ENCODE results near the gene TRPM1. TPM values are rescaled to one million over a fixed set of nuclear protein-coding genes. Genes with fewer than 3 reads are reported as not detected.

The TRPM1 gene
- total and polyA plus RNA-seq, 9 of the 15 experiments (the other 6 are each of a cell fraction or from before 2014, with no cell fraction given) = 0.01 to 0.06 (median 0.03) TPM; not detected in 5

DNA sequence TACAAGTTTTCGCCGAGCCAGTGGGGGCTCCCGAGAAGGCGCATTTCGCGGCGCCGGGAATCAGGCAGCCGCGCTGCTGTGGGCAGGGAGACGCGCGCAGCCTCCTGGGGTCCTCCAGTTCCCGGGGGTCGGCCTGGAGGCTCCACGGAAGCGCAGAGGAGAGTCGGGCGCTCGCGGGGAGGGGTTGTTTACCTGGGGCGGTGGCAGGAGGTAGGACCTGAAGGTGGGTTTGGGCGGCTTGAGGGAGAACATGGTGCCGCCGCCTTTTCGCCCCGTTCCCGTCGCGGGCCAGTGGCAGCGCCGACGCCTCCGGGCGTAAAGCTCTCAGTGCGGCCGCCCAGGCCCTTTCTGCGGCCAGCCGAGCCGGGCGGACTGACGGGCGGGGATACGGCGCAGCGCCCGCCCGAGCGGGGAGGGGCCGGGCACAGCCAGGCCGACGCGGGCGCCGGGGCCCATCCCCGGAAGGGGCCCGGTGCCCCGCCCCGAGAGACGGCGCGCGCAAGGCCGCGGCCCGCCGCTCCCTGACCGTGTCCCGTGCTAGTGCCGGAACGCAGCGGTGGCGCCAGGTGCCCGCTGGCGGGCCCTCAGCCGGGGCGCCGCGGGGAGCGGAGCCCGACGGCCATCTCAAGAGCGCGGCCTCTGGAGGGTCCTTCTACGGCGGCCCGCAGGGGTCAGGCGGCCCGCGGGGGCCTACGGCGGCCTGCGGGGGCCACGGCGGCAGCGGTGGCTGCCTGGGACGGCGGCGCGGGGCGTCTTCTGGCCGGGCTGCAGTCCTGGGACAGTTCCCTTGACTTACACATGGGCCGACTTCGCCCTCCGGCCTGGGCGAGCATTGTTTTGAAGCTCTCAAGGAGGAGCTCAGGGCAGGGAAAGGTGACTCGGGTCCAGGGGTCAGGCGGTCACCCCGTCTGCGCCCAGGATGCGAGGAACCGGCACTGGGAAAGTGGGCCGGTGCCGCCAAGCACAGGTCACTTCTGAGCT is 110.0 kb downstream of the TRPM1 start, which contains the start of gene MTMR10 (continued):
- TF ChIP-seq, protein P1, sequence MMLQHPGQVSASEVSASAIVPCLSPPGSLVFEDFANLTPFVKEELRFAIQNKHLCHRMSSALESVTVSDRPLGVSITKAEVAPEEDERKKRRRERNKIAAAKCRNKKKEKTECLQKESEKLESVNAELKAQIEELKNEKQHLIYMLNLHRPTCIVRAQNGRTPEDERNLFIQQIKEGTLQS (IDR thresholded peaks at IDR 0.05) = no peak
- TF ChIP-seq, protein P1 (CRISPR knock-in tag; conservative IDR thresholded peaks at IDR 0.05) = no peak
- TF ChIP-seq HLTF (IDR thresholded peaks at IDR 0.05) (no peak), HDAC8 (tag; IDR thresholded peaks at IDR 0.05) (peak; percentile 58; the same call in 1 of the 2 replicates)
- TF ChIP-seq, protein P2, sequence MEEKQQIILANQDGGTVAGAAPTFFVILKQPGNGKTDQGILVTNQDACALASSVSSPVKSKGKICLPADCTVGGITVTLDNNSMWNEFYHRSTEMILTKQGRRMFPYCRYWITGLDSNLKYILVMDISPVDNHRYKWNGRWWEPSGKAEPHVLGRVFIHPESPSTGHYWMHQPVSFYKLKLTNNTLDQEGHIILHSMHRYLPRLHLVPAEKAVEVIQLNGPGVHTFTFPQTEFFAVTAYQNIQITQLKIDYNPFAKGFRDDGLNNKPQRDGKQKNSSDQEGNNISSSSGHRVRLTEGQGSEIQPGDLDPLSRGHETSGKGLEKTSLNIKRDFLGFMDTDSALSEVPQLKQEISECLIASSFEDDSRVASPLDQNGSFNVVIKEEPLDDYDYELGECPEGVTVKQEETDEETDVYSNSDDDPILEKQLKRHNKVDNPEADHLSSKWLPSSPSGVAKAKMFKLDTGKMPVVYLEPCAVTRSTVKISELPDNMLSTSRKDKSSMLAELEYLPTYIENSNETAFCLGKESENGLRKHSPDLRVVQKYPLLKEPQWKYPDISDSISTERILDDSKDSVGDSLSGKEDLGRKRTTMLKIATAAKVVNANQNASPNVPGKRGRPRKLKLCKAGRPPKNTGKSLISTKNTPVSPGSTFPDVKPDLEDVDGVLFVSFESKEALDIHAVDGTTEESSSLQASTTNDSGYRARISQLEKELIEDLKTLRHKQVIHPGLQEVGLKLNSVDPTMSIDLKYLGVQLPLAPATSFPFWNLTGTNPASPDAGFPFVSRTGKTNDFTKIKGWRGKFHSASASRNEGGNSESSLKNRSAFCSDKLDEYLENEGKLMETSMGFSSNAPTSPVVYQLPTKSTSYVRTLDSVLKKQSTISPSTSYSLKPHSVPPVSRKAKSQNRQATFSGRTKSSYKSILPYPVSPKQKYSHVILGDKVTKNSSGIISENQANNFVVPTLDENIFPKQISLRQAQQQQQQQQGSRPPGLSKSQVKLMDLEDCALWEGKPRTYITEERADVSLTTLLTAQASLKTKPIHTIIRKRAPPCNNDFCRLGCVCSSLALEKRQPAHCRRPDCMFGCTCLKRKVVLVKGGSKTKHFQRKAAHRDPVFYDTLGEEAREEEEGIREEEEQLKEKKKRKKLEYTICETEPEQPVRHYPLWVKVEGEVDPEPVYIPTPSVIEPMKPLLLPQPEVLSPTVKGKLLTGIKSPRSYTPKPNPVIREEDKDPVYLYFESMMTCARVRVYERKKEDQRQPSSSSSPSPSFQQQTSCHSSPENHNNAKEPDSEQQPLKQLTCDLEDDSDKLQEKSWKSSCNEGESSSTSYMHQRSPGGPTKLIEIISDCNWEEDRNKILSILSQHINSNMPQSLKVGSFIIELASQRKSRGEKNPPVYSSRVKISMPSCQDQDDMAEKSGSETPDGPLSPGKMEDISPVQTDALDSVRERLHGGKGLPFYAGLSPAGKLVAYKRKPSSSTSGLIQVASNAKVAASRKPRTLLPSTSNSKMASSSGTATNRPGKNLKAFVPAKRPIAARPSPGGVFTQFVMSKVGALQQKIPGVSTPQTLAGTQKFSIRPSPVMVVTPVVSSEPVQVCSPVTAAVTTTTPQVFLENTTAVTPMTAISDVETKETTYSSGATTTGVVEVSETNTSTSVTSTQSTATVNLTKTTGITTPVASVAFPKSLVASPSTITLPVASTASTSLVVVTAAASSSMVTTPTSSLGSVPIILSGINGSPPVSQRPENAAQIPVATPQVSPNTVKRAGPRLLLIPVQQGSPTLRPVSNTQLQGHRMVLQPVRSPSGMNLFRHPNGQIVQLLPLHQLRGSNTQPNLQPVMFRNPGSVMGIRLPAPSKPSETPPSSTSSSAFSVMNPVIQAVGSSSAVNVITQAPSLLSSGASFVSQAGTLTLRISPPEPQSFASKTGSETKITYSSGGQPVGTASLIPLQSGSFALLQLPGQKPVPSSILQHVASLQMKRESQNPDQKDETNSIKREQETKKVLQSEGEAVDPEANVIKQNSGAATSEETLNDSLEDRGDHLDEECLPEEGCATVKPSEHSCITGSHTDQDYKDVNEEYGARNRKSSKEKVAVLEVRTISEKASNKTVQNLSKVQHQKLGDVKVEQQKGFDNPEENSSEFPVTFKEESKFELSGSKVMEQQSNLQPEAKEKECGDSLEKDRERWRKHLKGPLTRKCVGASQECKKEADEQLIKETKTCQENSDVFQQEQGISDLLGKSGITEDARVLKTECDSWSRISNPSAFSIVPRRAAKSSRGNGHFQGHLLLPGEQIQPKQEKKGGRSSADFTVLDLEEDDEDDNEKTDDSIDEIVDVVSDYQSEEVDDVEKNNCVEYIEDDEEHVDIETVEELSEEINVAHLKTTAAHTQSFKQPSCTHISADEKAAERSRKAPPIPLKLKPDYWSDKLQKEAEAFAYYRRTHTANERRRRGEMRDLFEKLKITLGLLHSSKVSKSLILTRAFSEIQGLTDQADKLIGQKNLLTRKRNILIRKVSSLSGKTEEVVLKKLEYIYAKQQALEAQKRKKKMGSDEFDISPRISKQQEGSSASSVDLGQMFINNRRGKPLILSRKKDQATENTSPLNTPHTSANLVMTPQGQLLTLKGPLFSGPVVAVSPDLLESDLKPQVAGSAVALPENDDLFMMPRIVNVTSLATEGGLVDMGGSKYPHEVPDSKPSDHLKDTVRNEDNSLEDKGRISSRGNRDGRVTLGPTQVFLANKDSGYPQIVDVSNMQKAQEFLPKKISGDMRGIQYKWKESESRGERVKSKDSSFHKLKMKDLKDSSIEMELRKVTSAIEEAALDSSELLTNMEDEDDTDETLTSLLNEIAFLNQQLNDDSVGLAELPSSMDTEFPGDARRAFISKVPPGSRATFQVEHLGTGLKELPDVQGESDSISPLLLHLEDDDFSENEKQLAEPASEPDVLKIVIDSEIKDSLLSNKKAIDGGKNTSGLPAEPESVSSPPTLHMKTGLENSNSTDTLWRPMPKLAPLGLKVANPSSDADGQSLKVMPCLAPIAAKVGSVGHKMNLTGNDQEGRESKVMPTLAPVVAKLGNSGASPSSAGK (IDR thresholded peaks at IDR 0.05) = no peak; the same call in 1 of the 2 replicates
- TF ChIP-seq, protein P3, sequence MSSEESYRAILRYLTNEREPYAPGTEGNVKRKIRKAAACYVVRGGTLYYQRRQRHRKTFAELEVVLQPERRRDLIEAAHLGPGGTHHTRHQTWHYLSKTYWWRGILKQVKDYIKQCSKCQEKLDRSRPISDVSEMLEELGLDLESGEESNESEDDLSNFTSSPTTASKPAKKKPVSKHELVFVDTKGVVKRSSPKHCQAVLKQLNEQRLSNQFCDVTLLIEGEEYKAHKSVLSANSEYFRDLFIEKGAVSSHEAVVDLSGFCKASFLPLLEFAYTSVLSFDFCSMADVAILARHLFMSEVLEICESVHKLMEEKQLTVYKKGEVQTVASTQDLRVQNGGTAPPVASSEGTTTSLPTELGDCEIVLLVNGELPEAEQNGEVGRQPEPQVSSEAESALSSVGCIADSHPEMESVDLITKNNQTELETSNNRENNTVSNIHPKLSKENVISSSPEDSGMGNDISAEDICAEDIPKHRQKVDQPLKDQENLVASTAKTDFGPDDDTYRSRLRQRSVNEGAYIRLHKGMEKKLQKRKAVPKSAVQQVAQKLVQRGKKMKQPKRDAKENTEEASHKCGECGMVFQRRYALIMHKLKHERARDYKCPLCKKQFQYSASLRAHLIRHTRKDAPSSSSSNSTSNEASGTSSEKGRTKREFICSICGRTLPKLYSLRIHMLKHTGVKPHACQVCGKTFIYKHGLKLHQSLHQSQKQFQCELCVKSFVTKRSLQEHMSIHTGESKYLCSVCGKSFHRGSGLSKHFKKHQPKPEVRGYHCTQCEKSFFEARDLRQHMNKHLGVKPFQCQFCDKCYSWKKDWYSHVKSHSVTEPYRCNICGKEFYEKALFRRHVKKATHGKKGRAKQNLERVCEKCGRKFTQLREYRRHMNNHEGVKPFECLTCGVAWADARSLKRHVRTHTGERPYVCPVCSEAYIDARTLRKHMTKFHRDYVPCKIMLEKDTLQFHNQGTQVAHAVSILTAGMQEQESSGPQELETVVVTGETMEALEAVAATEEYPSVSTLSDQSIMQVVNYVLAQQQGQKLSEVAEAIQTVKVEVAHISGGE (CRISPR knock-in tag; IDR thresholded peaks at IDR 0.05) = peak in 2 of 3 experiments; percentile 17 to 82; a peak in 2 of 6 replicates
